Liver (tissue), 9 donors: Measurements from ENCODE around the gene MYO7B. TPM values are rescaled to one million over a fixed set of nuclear protein-coding genes. Genes with fewer than 3 reads are reported as not detected.

Experiments used
- DNase-seq: peaks from one replicate; pipeline ENCODE4 v3.0.0-alpha.2; 2017; ENCODE audit warnings: low spot score
- H3K27ac ChIP-seq, 2 donors: one replicate each; pipeline ENCODE4 v1.7.0; 2013; ENCODE audit warnings: inconsistent platforms in 2 of 2, low read length in 2 of 2, control low read depth in 1 of 2, low read depth in 1 of 2, mild to moderate bottlenecking in 1 of 2
- H3K27me3 ChIP-seq, 4 donors: one replicate each; pipeline versions ENCODE4 v1.6.1 to v1.7.0; 2013; ENCODE audit warnings: low read length in 3 of 4, inconsistent platforms in 1 of 4, mild to moderate bottlenecking in 1 of 4, moderate library complexity in 1 of 4; ENCODE audit not compliant: control insufficient read depth in 4 of 4, insufficient read depth in 4 of 4
- H3K36me3 ChIP-seq, 4 donors: one replicate each; pipeline versions ENCODE4 v1.6.1 to v1.7.0; 2013; ENCODE audit warnings: low read length in 3 of 4, mild to moderate bottlenecking in 3 of 4, low read depth in 1 of 4, moderate library complexity in 1 of 4; ENCODE audit not compliant: control insufficient read depth in 4 of 4, insufficient read depth in 3 of 4
- H3K4me1 ChIP-seq, 4 donors: one replicate each; pipeline versions ENCODE4 v1.6.1 to v1.7.0; 2013; ENCODE audit warnings: low read length in 3 of 4, mild to moderate bottlenecking in 3 of 4, moderate library complexity in 1 of 4; ENCODE audit not compliant: control insufficient read depth in 4 of 4, insufficient read depth in 4 of 4
- H3K4me3 ChIP-seq, 3 donors: one replicate each; pipeline versions ENCODE4 v1.6.1 to v1.7.0; 2013; ENCODE audit warnings: low read length in 3 of 3, control low read depth in 1 of 3, low read depth in 1 of 3, mild to moderate bottlenecking in 1 of 3
- H3K9ac ChIP-seq, 2 donors: one replicate each; pipeline ENCODE4 v1.7.0; 2013; ENCODE audit warnings: low read length in 2 of 2, mild to moderate bottlenecking in 2 of 2, moderate library complexity in 2 of 2, control low read depth in 1 of 2, low read depth in 1 of 2
- H3K9me3 ChIP-seq, 4 donors: one replicate each; pipeline versions ENCODE4 v1.6.1 to v1.7.0; 2013; ENCODE audit warnings: low read length in 3 of 4; ENCODE audit not compliant: control insufficient read depth in 4 of 4
- ATF3 ChIP-seq: IDR thresholded peaks from 2 replicates; pipeline ENCODE4 v1.6.1; 2016; ENCODE audit warnings: antibody characterized with exemption
- EGR1 ChIP-seq, 2 donors: IDR thresholded peaks; 2 replicates each; pipeline ENCODE4 v1.6.1; 2016 to 2018; ENCODE audit warnings: antibody characterized with exemption in 2 of 2, low read depth in 2 of 2
- FOXA1 ChIP-seq: IDR thresholded peaks from 2 replicates; pipeline ENCODE4 v1.6.1; 2016; ENCODE audit warnings: antibody characterized with exemption
- JUND ChIP-seq, 2 donors: IDR thresholded peaks; 2 replicates each; pipeline ENCODE4 v1.6.1; 2016; ENCODE audit warnings: antibody characterized with exemption in 2 of 2
- NR2F2 ChIP-seq: IDR thresholded peaks from 2 replicates; pipeline ENCODE4 v1.6.1; 2016; ENCODE audit warnings: antibody characterized with exemption
- REST ChIP-seq: IDR thresholded peaks from 2 replicates; pipeline ENCODE4 v1.6.1; 2016; ENCODE audit warnings: antibody characterized with exemption, mild to moderate bottlenecking
- RXRA ChIP-seq, 2 donors: IDR thresholded peaks; 2 replicates each; pipeline ENCODE4 v1.6.1; 2017 to 2018; ENCODE audit warnings: antibody characterized with exemption in 2 of 2, mild to moderate bottlenecking in 1 of 2
- TAF1 ChIP-seq: conservative IDR thresholded peaks from 2 replicates; pipeline ENCODE4 v1.6.1; 2016; ENCODE audit warnings: antibody characterized with exemption, mild to moderate bottlenecking
- YY1 ChIP-seq: IDR thresholded peaks from 2 replicates; pipeline ENCODE4 v1.6.1; 2016; ENCODE audit warnings: antibody characterized with exemption, mild to moderate bottlenecking
- ZBTB33 ChIP-seq: IDR thresholded peaks from 2 replicates; pipeline ENCODE4 v1.6.1; 2016; ENCODE audit warnings: antibody characterized with exemption
- WGBS: extraction: QIAGEN DNeasy Blood & Tissue Kit; methylation state at CpG from one replicate; pipeline ENCODE4 v1.1.7; 2013; 5-methylcytosine and 5-hydroxymethylcytosine counted together
- polyA plus RNA-seq, 2 donors: library from polyadenylated mRNA; stranded (reverse) in 1 of 2; unstranded in 1 of 2; fragments of 200-250 nt in 1 of 2; fragments of >200 nt in 1 of 2; fragmentation: Nextera tagmentation in 1 of 2; extraction: Ambion mirVana in 1 of 2; gene quantifications; one replicate each; pipeline versions ENCODE4 v1.2.1 to v1.2.3, GENCODE V29; 2013 to 2015
- total RNA-seq, 2 donors: library from RNA; depleted of rRNA; stranded (reverse); fragments of >200 nt; gene quantifications; one replicate each; pipeline ENCODE4 v1.2.3, GENCODE V29; 2014
- donor health status: healthy.
- donor health status: healthy.
- donor health status: healthy.
- donor health status: healthy.
- donor health status: healthy.

MYO7B gene
- total and polyA plus RNA-seq, 4 donors: 0.15 to 1.1 (median 0.64) TPM

- H3K9ac ChIP-seq: no peak overlapping the region
- no peak overlapping the region for H3K4me3 ChIP-seq
- TF ChIP-seq NR2F2: no peak
- TF ChIP-seq ATF3: no peak
- no peak for TF ChIP-seq FOXA1
- TF ChIP-seq REST: no peak
- TF ChIP-seq RXRA (IDR thresholded peaks at IDR 0.05): no peak
- no peak for TF ChIP-seq YY1
- DNase-seq: no peak
- H3K27ac ChIP-seq: no peak overlapping the region
- no peaks in the 10 kb centered on the region for H3K27me3 ChIP-seq
- no peaks in the 10 kb centered on the region for H3K9me3 ChIP-seq
- peaks cover 0 to 2% (median 0%) of the 10 kb centered on the region in 4 donors for H3K4me1 ChIP-seq
- WGBS: 70% methylated on average over 6 of the region's 6 CpGs
- H3K36me3 ChIP-seq: no peaks in the 10 kb centered on the region
Observed at GRCh38 chr2:127578411-127578810, 42.9 kb downstream of the MYO7B start.

GRCh38 chr2:127579231-127579630, 43.7 kb downstream of the MYO7B start:
- WGBS: 99% methylated on average over 4 of the region's 4 CpGs
- H3K27ac ChIP-seq: no peak overlapping the region
- H3K9ac ChIP-seq: no peak overlapping the region
- H3K9me3 ChIP-seq: no peaks in the 10 kb centered on the region
- no peak overlapping the region for H3K4me3 ChIP-seq
- peaks cover 0 to 2% (median 0%) of the 10 kb centered on the region in 4 donors for H3K4me1 ChIP-seq
- no peaks in the 10 kb centered on the region for H3K27me3 ChIP-seq
- TF ChIP-seq FOXA1 (no peak), JUND (IDR thresholded peaks at IDR 0.05) (no peak), NR2F2 (no peak), EGR1 (IDR thresholded peaks at IDR 0.05; ENCODE audit: low read depth in 2 of 2) (no peak)
- no peaks in the 10 kb centered on the region for H3K36me3 ChIP-seq
- DNase-seq: no peak

- Histone ChIP-seq H3K4me1 (peaks cover 0 to 2% (median 0%) of the 10 kb centered on the region in 4 donors), H3K36me3 (no peaks in the 10 kb centered on the region), H3K27me3 (no peaks in the 10 kb centered on the region), H3K9me3 (no peaks in the 10 kb centered on the region), H3K4me3 (no peak overlapping the region), H3K27ac (no peak overlapping the region), H3K9ac (no peak overlapping the region)
- DNase-seq: no peak
- WGBS: 90% methylated on average over 24 of the region's 24 CpGs
- TF ChIP-seq JUND (IDR thresholded peaks at IDR 0.05): no peak
- TF ChIP-seq TAF1: no peak
- no peak for TF ChIP-seq ZBTB33
Observed at GRCh38 chr2:127580167-127581049, 44.9 kb downstream of the MYO7B start.
